HCT116 (cell line): ENCODE measurements around the gene PATE2. TPM values are rescaled to one million over a fixed set of nuclear protein-coding genes. Genes with fewer than 3 reads are reported as not detected.

Experiments
- ATAC-seq: fragments of 200-7000 bp; cut with Tn5 transposase; 2 replicates; pipeline ENCODE4 v1.9.1; 2020; ENCODE audit warnings: mild to moderate bottlenecking, moderate library complexity
- BruUV-seq: library from RNA; stranded (reverse); fragments of 400-500 nt; replicated peaks from 2 replicates; lab custom pipeline; 2021; lab: Mats Ljungman, UMichigan
- CTCF ChIA-PET: fragments of 300-600 bp; sonication (Branson Sonifier 250); formaldehyde crosslinking; loops from one replicate; lab custom pipeline; 2021; ENCODE audit warnings: antibody characterized with exemption; lab: Charles Lee
- POLR2A ChIA-PET: fragments of 300-600, 350-600 bp; sonication (Branson Sonifier 250); formaldehyde crosslinking; loops from one replicate; lab custom pipeline; 2021; ENCODE audit warnings: antibody characterized with exemption; lab: Charles Lee
- RAD21 ChIA-PET, 2 experiments: fragments of 300-600 bp; sonication (Branson Sonifier 250); formaldehyde crosslinking; loops; one replicate each; lab custom pipeline; 2023; ENCODE audit warnings: low total read pairs in 2 of 2; ENCODE audit not compliant: uncharacterized antibody in 2 of 2, unreplicated experiment in 2 of 2, low non-redundant PET in 1 of 2; lab: Charles Lee
- DNase-seq: peaks from one replicate; pipeline ENCODE4 v3.0.0-alpha.2; 2010; ENCODE audit warnings: low read depth, low spot score
- H2AFZ ChIP-seq: fragments of 200-600 bp; shearing (Covaris generic), sonication (generic); 2 replicates; pipeline ENCODE4 v1.6.1; 2017; ENCODE audit warnings: low read depth, mixed run types, mixed read lengths, antibody characterized with exemption, low read length; ENCODE audit not compliant: poor library complexity, severe bottlenecking
- H3K27ac ChIP-seq: 2 replicates; pipeline ENCODE4 v1.5.1; 2012; ENCODE audit warnings: low read depth, low read length
- H3K27me3 ChIP-seq: fragments of 200-600 bp; sonication (generic); 2 replicates; pipeline ENCODE4 v1.6.1; 2016; ENCODE audit warnings: mixed run types, low read length, mixed read lengths; ENCODE audit not compliant: insufficient read depth
- H3K36me3 ChIP-seq, 2 experiments: fragments of 200-500 bp in 1 of 2; fragments of 200-600 bp in 1 of 2; sonication (Bioruptor generic) in 1 of 2; sonication (generic) in 1 of 2; 2 replicates each; pipeline versions ENCODE4 v1.5.1 to v1.6.1; 2014 to 2016; ENCODE audit warnings: low read length in 2 of 2, inconsistent platforms in 1 of 2, mixed read lengths in 1 of 2, mixed run types in 1 of 2; ENCODE audit not compliant: insufficient read depth in 2 of 2, control insufficient read depth in 1 of 2
- H3K4me1 ChIP-seq, 2 experiments: fragments of 200-600 bp in 1 of 2; sonication (generic) in 1 of 2; 2 replicates each; pipeline versions ENCODE4 v1.5.1 to v1.6.1; 2012 to 2017; ENCODE audit warnings: low read length in 2 of 2, inconsistent platforms in 1 of 2, mild to moderate bottlenecking in 1 of 2, mixed read lengths in 1 of 2, mixed run types in 1 of 2, moderate library complexity in 1 of 2; ENCODE audit not compliant: insufficient read depth in 2 of 2, control insufficient read depth in 1 of 2
- H3K4me2 ChIP-seq: fragments of 200-600 bp; sonication (generic); 2 replicates; pipeline ENCODE4 v1.6.1; 2017; ENCODE audit warnings: mixed run types, low read length, mixed read lengths
- H3K4me3 ChIP-seq, 2 experiments: fragments of 200-600 bp in 1 of 2; sonication (generic) in 1 of 2; replicated peaks in 1 of 2; 2 replicates each; pipeline ENCODE4 v1.5.1; 2011 to 2016; ENCODE audit warnings: low read length in 2 of 2, control low read depth in 1 of 2, low read depth in 1 of 2, mild to moderate bottlenecking in 1 of 2, mixed read lengths in 1 of 2, mixed run types in 1 of 2
- H3K79me2 ChIP-seq: fragments of 200-600 bp; sonication (generic); 2 replicates; pipeline ENCODE4 v1.6.1; 2017; ENCODE audit warnings: mild to moderate bottlenecking, mixed run types, low read length, moderate library complexity, mixed read lengths; ENCODE audit not compliant: insufficient read depth
- H3K9ac ChIP-seq: fragments of 200-600 bp; sonication (generic); 2 replicates; pipeline ENCODE4 v1.6.1; 2016; ENCODE audit warnings: low read length, mixed read lengths
- H3K9me2 ChIP-seq: fragments of 200-600 bp; sonication (generic), shearing (Covaris generic); 2 replicates; pipeline ENCODE4 v1.6.1; 2017; ENCODE audit warnings: mixed run types, mild to moderate bottlenecking, moderate library complexity; ENCODE audit not compliant: insufficient read depth
- H3K9me3 ChIP-seq, 2 experiments: fragments of 200-500 bp in 1 of 2; fragments of 200-600 bp in 1 of 2; sonication (Bioruptor generic) in 1 of 2; sonication (generic) in 1 of 2; 2 replicates each; pipeline ENCODE4 v1.6.1; 2014 to 2017; ENCODE audit warnings: low read length in 2 of 2, mixed read lengths in 2 of 2, inconsistent platforms in 1 of 2, low read depth in 1 of 2, mild to moderate bottlenecking in 1 of 2, mixed run types in 1 of 2, moderate library complexity in 1 of 2; ENCODE audit not compliant: control insufficient read depth in 1 of 2, insufficient read depth in 1 of 2
- H4K20me1 ChIP-seq: fragments of 200-600 bp; sonication (generic), shearing (Covaris generic); 2 replicates; pipeline ENCODE4 v1.6.1; 2017; ENCODE audit warnings: mixed run types, mild to moderate bottlenecking, moderate library complexity; ENCODE audit not compliant: insufficient read depth
- CBX3 ChIP-seq: IDR thresholded peaks from 2 replicates; pipeline ENCODE4 v1.6.1; 2012; ENCODE audit warnings: low read depth
- CTCF ChIP-seq, 3 experiments: fragments of 200-600 bp in 1 of 3; sonication (generic) in 1 of 3; IDR thresholded peaks in 2 of 3; conservative IDR thresholded peaks in 1 of 3; 2 replicates each; pipeline ENCODE4 v1.5.1; 2012 to 2017; ENCODE audit warnings: low read depth in 2 of 3, low read length in 2 of 3, antibody characterized with exemption in 1 of 3, borderline replicate concordance in 1 of 3, control low read depth in 1 of 3, mild to moderate bottlenecking in 1 of 3, mixed read lengths in 1 of 3, mixed run types in 1 of 3, moderate library complexity in 1 of 3; ENCODE audit not compliant: insufficient read depth in 1 of 3
- EGR1 ChIP-seq: IDR thresholded peaks from 2 replicates; pipeline ENCODE4 v1.6.1; 2012; ENCODE audit warnings: low read depth
- ELF1 ChIP-seq: IDR thresholded peaks from 2 replicates; pipeline ENCODE4 v1.6.1; 2012; ENCODE audit warnings: low read depth, borderline replicate concordance
- FOSL1 ChIP-seq: IDR thresholded peaks from 2 replicates; pipeline ENCODE4 v1.6.1; 2012; ENCODE audit warnings: low read depth
- JUND ChIP-seq: IDR thresholded peaks from 2 replicates; pipeline ENCODE4 v1.6.1; 2012
- POLR2A ChIP-seq: IDR thresholded peaks from 2 replicates; pipeline ENCODE4 v1.7.0; 2011; ENCODE audit warnings: borderline replicate concordance; ENCODE audit not compliant: insufficient read depth, insufficient read length; ENCODE audit errors: extremely low read depth
- REST ChIP-seq: IDR thresholded peaks from 2 replicates; pipeline ENCODE4 v1.6.1; 2012; ENCODE audit warnings: low read depth
- SIN3A ChIP-seq: IDR thresholded peaks from 2 replicates; pipeline ENCODE4 v1.6.1; 2012; ENCODE audit warnings: low read depth
- TCF7L2 ChIP-seq: IDR thresholded peaks from 2 replicates; pipeline ENCODE4 v1.7.0; 2011; ENCODE audit warnings: borderline replicate concordance, inconsistent platforms; ENCODE audit not compliant: insufficient read depth, insufficient read length; ENCODE audit errors: extremely low read depth
- ZBTB33 ChIP-seq: IDR thresholded peaks from 2 replicates; pipeline ENCODE4 v1.6.1; 2011; ENCODE audit warnings: mild to moderate bottlenecking, low read length, moderate library complexity; ENCODE audit not compliant: insufficient replicate concordance; ENCODE audit errors: extremely low read depth
- ZFX ChIP-seq: fragments of 450-650 bp; IDR thresholded peaks from 2 replicates; pipeline ENCODE4 v1.6.1; 2017
- ZNF274 ChIP-seq: fragments of 200-500 bp; sonication (Bioruptor generic); IDR thresholded peaks from 2 replicates; pipeline ENCODE4 v1.6.1; 2014; ENCODE audit warnings: mild to moderate bottlenecking, low read depth, low read length, inconsistent platforms
- intact Hi-C: fragments of 100-400 bp; cut with micrococcal nuclease; formaldehyde crosslinking; loops from 2 replicates; pipeline ENCODE4 v1.10.0; 2022
- total RNA-seq: library from RNA; stranded (reverse); gene quantifications from one replicate; pipeline ENCODE4 v1.2.1, GENCODE V29; 2021; ENCODE audit not compliant: unreplicated experiment

PATE2 gene
- total RNA-seq, 1 experiment from 2014 or later: not detected

- H3K79me2 ChIP-seq: no peaks in the 10 kb centered on the region
- RAD21 ChIA-PET: no interaction called here
- TF ChIP-seq ELF1 (no peak), EGR1 (no peak), JUND (no peak), REST (no peak), ZFX (no peak), SIN3A (no peak), ZNF274 (no peak), FOSL1 (no peak), TCF7L2 (no peak), ZBTB33 (no peak), CBX3 (no peak), CTCF (IDR thresholded peaks at IDR 0.05 in 2 of 3, conservative IDR thresholded peaks at IDR 0.05 in 1 of 3; ENCODE audit: borderline replicate concordance in 1 of 3, insufficient read depth in 1 of 3, low read depth in 2 of 3, low read length in 2 of 3) (no peak), POLR2A (no peak)
- TF ChIP-seq, all 23 proteins: peak for 0
- Histone ChIP-seq H3K9ac (no peak overlapping the region), H3K4me2 (no peak overlapping the region), H4K20me1 (no peaks in the 10 kb centered on the region), H3K36me3 (no peaks in the 10 kb centered on the region), H3K4me1 (no peaks in the 10 kb centered on the region), H3K27me3 (0 out of 2 replicates have a peak, but pooled peaks cover 5% of the 10 kb centered on the region), H3K9me2 (no peaks in the 10 kb centered on the region), H3K27ac (no peak overlapping the region), H3K9me3 (peaks cover 0 to 3% of the 10 kb centered on the region in 2 experiments; a peak in 1 of 4 replicates), H2AFZ (no peak overlapping the region), H3K4me3 (no peak overlapping the region)
- no peak for ATAC-seq
- BruUV-seq: no TSS peak
- CTCF ChIA-PET: no interaction called here
- POLR2A ChIA-PET: no interaction called here
- intact Hi-C loops: no loop called here
- no peak for DNase-seq
Measured at GRCh38 chr11:125807909-125808308, 29.3 kb upstream of the PATE2 start.
